K562 (cell line): Measurements from ENCODE around the gene RNF224. TPM values are rescaled to one million over a fixed set of nuclear protein-coding genes. Genes with fewer than 3 reads are reported as not detected.

Experiments
- ATF1 ChIP-seq, 2 experiments: fragments of 450-650 bp in 1 of 2; IDR thresholded peaks; 2 replicates each; pipeline ENCODE4 v1.6.1; 2016; ENCODE audit warnings: missing compliant biosample characterization in 1 of 2, missing genetic modification characterization in 1 of 2
- FOXA3 ChIP-seq, 2 experiments: fragments of 450-650 bp in 1 of 2; sonication (generic) in 1 of 2; formaldehyde crosslinking; IDR thresholded peaks in 1 of 2; conservative IDR thresholded peaks in 1 of 2; 2 replicates each; pipeline versions ENCODE4 v1.4.0 to v1.8.0; 2020 to 2022; ENCODE audit warnings: mild to moderate bottlenecking in 2 of 2, missing genetic modification reagents in 1 of 2
- NFYB ChIP-seq: IDR thresholded peaks from 2 replicates; pipeline ENCODE4 v1.6.1; 2011; ENCODE audit warnings: mild to moderate bottlenecking, moderate library complexity; ENCODE audit not compliant: insufficient read length; ENCODE audit errors: extremely low read depth
- PHTF2 ChIP-seq: fragments of 250-450 bp; sonication (Bioruptor Pico); IDR thresholded peaks from 2 replicates; pipeline ENCODE4 v1.5.0; 2021; ENCODE audit warnings: mild to moderate bottlenecking
- POLR2G ChIP-seq: fragments of 200-400 bp; formaldehyde crosslinking; IDR thresholded peaks from 2 replicates; pipeline ENCODE4 v1.6.1; 2017; ENCODE audit warnings: low read depth, mild to moderate bottlenecking, antibody characterized with exemption, low read length, moderate library complexity
- TFAP4 ChIP-seq: sonication (generic); formaldehyde crosslinking; IDR thresholded peaks from 2 replicates; pipeline ENCODE4 v1.8.0; 2022; ENCODE audit warnings: missing genetic modification reagents, mild to moderate bottlenecking, moderate library complexity, borderline replicate concordance
- ZNF408 ChIP-seq: fragments of 250-450 bp; sonication (Bioruptor Pico); IDR thresholded peaks from 2 replicates; pipeline ENCODE4 v1.4.0; 2020; ENCODE audit warnings: low read depth, mild to moderate bottlenecking, moderate library complexity
- ZNF511 ChIP-seq: sonication (generic); formaldehyde crosslinking; IDR thresholded peaks from 2 replicates; pipeline ENCODE4 v1.8.0; 2022; ENCODE audit warnings: mild to moderate bottlenecking, missing genetic modification reagents
- polyA plus RNA-seq, 8 experiments: library from polyadenylated mRNA; depleted of rRNA in 4 of 8; stranded (reverse) in 5 of 8; unstranded in 3 of 8; fragments of >200 nt; fragmentation: Nextera tagmentation in 2 of 8; fragmentation: Illumina TruSeq in 1 of 8; extraction: Ambion mirVana in 2 of 8; extraction: Trizol in 1 of 8; gene quantifications; 2 replicates each; pipeline versions ENCODE4 v1.2.1 to v1.2.3, GENCODE V29; 2011 to 2014; ENCODE audit warnings: inconsistent platforms in 1 of 8, missing spikeins in 1 of 8
- total RNA-seq, 7 experiments: library from RNA; depleted of rRNA in 6 of 7; stranded (reverse); fragments of >200 nt in 6 of 7; fragmentation: Illumina TruSeq in 2 of 7; extraction: Trizol in 2 of 7; gene quantifications; 2 replicates each; pipeline versions ENCODE4 v1.2.1 to v1.2.3, GENCODE V29; 2011 to 2021; ENCODE audit warnings: low replicate concordance in 1 of 7

The RNF224 gene
- total and polyA plus RNA-seq, 9 of the 15 experiments (the other 6 are each of a cell fraction or from before 2014, with no cell fraction given) = not detected

GRCh38 chr9:137223078-137223970, 4.0 kb upstream of the RNF224 start (continued):
- no peak for TF ChIP-seq ZNF408
- peak in 1 of 2 experiments; percentile 50; a peak in 1 of 4 replicates for TF ChIP-seq FOXA3 (CRISPR knock-in tag; conservative IDR thresholded peaks at IDR 0.05 in 1 of 2, IDR thresholded peaks at IDR 0.05 in 1 of 2)
- TF ChIP-seq TFAP4 (CRISPR knock-in tag) = peak; percentile 73
- TF ChIP-seq POLR2G = peak; percentile 86
- TF ChIP-seq ATF1 (CRISPR knock-in tag; IDR thresholded peaks at IDR 0.05) = no peak
- peak; percentile 50 for TF ChIP-seq ATF1 (tag; IDR thresholded peaks at IDR 0.05)
- peak; percentile 72; the same call in 1 of the 2 replicates for TF ChIP-seq ZNF511 (CRISPR knock-in tag)
- no peak for TF ChIP-seq PHTF2 (CRISPR knock-in tag)
- TF ChIP-seq NFYB = peak; percentile 5
- TF ChIP-seq, all 486 proteins: peak for 94
